Globus pallidus (tissue), 1 donor: Measurements from ENCODE around the gene QRICH2.
"Not testable (repeated sequence)": the region's sequence is repeated elsewhere in the genome, so short reads cannot be mapped to it uniquely, and the experiment has no call there.

Experiments
- DNase-seq: peaks from one replicate; pipeline ENCODE4 v3.0.0-alpha.2; 2015; ENCODE audit warnings: low spot score

QRICH2 gene

GRCh38 chr17:76278268-76278908, 29.7 kb downstream of the QRICH2 start:
- DNase-seq: no peak

DNA sequence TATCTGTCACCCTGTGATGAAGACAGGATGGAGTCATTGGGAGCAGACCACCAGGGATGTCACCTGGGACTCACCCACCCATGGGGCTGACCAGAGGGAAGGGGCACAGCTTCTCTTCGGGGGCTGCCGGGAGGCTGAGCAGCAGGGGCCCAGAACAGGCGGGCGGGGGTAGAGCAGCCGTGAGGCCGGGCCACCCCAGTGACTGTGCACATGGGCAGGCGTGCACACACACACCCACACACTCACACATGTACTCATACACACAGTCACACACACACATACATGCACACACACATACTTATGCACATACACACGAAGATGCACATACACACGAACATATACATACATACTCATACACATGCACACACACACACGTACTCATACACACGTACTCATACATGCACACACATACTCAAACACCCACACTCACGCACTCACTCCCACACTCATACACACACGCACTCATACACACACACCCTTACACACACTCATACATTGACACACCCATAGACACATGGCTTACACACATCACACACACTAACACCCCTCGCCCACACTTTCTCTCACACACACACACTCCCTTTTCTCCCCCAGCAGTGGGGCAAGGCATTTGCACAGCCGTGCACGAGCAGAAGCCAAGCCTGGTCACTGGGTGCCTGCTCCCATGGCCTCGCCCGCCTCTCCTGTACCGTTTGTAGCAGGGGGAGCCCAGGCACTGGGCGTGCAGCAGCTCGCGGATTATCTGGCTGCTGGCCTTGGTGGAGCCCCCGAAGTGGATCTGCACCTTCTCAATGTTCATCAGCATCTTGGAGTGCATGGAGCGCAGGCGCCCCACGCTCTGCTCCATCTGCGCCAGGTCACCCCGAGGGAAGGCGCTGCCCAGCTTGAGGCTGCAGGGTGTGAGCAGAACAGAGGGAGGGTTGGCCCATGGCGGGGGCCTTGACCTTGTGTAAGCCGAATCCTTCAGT, 30.5 kb downstream of the QRICH2 start:
- no peak for DNase-seq

GRCh38 chr17:76276461-76277299, 31.4 kb downstream of the QRICH2 start:
- DNase-seq: no peak

DNA sequence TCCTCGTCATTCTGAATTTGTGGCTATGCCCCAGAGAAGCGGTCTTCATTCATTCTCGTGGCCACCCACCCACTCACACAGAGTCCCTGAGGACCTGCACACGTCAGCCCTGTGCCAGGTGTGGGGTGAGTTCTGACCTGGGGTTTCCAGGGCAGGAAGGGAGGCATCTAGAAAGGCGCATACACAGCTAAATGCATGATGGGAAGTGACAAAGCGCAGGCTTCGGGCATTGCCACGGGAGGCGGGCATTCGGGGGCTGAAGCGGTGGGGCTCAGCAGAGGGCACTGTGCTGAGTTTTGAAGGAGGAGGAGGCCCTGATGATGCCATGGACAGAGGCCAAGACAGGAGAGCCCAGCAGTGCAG, 32.0 kb downstream of the QRICH2 start:
- no peak for DNase-seq

DNA sequence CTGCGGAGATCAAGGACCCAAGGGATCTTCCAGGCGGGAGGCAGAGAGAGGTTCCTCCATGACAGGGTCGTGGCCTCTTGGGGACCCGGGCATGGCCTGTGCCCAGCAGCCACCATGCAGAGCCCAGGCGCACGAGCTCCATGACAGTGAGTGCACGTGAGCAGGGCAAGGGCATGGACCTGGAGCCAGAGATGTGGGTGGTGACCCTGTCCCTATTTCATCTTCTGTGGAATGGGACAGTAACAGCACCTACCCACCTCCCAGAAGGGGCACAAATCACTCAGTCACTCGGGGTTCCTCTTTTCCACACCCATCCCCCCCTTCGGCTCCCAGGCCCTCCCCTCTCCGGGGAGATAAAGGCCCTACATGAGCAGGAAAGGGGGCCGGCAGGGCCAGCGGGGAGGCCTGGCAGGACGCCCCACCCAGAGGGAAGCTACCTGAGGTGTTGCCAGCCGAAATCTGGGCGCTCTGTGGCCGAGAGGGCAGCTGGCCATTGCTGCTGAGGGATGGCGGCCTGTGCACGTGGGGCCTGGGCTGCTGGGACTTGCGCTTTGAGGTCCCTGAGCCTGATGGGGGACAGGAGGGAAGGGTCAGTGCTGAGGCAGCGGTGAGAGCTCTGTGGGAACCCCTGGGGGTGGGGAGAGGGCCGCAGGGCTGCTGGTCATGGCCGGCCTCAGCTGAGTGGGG, 32.6 kb downstream of the QRICH2 start:
- no peak for DNase-seq

GRCh38 chr17:76274112-76274956, 33.7 kb downstream of the QRICH2 start:
- DNase-seq: no peak

GRCh38 chr17:76273445-76274111, 34.5 kb downstream of the QRICH2 start:
- DNase-seq: no peak

GRCh38 chr17:76272541-76273444, 35.3 kb downstream of the QRICH2 start:
- no peak for DNase-seq

DNA sequence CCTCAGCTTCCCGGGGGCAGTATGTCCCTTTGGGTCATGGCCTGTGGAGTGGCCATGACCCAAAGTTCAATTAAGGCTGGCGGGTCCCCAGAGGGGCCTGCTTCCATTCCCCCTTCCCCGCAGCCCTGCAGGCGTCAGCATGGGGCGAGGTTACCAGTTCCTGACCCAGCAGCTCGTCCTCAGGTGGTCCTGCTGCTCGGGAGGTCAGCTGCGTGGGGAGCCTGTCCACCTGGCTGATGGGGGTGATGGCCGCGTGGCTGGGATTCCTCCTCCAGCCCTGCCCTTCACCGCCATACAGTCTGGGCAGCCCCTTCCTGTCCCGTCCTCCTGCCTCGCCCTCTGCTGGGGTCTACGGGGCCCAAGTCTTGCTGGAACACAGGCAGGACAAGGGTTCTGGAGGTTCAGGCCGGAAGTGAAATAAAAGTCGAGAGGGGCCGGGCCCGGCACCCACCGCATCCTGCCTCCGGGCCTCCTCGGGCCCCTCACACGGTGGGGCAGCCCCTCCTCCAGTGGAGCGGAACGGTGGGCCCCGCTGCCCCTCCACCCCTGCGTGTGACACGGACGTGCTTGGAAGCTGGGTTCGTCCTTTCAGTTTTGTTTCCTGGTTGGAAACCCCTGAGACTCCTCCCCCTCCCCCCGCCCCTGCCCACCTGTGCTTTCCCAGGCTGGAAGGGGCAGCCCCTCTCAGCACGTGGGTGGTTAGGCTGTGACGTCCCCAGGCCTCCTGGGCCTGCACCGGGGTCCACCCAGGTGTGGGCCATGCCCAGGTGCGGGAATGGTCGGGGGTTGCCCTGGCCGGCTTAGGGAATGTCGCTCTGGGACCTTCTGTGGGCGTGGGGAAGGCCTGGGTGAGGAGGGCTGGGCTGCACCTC, 36.2 kb downstream of the QRICH2 start:
- DNase-seq: no peak

- DNase-seq: no peak
Measured at GRCh38 chr17:76270770-76271668, 37.1 kb downstream of the QRICH2 start.

DNA sequence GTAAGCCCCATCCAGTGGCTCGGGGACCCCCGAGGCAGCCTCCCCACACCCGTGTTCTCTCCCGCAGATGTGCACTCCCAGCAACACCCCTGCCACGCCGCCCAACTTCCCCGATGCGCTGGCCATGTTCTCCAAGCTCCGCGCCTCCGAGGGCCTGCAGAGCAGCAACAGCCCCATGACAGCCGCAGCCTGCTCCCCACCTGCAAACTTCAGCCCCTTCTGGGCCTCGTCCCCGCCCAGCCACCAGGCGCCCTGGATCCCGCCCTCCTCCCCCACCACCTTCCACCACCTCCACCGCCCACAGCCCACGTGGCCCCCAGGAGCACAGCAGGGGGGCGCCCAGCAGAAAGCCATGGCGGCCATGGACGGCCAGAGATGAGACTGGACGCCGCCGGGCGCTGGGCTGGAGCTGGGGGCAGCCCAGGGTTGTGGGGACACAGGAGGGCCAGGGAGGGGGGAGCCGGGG, 37.9 kb downstream of the QRICH2 start:
- no peak for DNase-seq

DNA sequence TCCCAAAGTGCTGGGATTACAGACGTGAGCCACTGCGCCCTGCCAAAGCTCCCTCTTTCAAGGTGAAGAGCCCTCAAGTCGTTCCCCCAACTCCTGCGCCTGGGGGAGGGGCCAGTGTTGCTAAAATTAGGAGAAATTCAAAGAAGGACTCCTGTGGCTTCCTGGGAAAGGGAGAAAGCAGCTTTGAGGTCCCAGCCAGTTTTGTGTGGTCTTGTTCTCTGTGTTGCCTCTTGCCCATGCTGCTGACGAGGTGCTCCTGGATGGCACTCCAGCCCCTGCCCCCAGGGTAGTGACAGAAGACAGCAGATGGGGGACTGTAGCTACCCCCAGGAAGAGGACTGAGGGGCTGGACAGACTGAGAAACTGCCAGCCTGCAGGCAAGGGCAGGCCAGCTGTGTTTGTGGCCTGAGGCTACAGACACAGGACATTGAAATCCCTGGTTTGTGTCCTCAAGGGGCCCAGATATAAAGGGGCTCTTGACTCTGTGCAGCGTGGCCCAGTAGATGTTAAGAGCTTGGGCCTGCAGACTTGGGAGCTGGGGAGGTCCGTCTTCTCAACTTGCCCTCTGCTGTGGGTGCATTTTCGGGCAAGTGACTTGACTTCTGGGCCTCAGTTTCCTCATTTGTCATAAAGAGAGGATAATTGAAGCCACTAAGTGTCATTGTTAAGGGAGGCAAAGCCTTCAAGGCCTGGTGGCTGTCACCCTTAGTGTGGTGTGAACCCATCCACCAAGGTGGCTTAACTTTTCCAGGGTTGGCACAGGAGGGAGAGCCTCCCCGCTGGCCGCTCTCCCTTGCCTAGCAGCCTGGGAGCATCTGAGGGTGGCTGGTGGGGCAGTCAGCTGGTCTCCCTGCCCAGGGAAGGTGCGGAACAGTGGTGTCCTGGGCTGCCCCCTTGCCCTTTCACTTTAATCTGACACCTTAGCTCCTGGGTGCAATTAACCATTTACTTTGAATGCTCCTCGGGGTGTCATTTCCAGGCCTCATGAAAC, 38.8 kb downstream of the QRICH2 start:
- no peak for DNase-seq

DNA sequence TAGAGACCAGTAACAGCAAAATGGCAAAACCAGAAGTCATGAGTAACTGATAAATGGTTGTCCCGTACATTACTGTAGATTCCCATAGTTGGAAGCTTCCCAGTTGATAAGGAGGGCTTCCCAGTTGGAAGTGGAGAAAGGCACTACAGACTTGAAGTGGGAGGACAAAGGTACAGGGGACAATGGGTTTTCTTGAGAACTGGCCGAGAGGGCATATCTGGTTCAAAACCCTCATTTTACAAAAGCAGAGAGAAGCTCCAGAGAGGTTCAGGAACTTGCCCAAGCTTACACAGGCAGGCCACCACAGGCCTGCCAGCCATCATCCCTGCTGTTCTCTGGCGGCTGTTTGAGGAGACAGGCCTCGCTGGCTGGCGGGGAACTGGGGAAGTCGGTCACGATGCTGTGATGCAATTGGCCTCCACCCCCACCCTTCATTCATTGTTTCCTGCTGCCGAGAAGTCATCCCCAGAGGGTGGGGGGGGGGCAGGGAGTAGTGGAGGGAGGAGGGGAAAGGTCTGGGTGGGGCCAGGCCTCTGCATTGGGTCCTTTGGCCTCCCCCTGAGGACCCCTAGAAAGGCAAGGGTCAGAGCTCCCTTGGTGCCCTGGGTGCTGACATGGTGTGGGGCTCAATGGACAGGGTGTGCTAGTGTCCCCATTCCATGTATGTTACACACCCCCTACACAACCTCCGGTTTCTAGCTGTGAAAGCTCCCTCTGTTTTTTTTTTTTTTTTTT, 39.9 kb downstream of the QRICH2 start:
- DNase-seq: peak; percentile 86

- DNase-seq: not testable (repeated sequence)
Measured at GRCh38 chr17:76267581-76268001, 40.5 kb downstream of the QRICH2 start.

DNA sequence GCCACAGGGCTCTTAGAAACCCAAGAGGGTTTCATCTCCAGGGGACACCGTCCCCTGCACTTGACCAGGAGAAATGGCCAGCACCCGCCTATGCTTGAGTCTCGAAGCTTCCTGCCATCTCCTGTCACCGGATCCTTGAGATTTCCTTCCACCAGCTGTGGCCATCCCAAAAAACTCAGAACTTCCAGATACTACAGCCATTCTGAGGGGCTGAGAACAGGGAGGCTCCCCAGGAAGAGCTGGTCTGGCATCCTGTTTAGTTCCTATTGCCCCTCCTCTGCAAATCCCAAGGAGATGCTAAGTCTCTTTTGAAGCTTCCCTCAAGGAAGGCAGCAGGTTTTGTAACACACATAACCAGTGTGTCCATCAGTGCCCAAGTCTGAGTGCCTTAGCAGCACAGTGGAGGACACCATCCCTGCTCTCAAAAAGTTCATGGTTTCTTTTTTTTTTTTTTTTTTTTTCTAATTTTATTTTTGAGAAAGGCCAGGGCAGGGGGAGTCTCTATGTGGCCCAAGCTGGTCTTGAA, 41.0 kb downstream of the QRICH2 start:
- no peak for DNase-seq
